Hepatocyte (in vitro differentiated cells): ENCODE data around the gene BOK. TPM values are rescaled to one million over a fixed set of nuclear protein-coding genes. Genes with fewer than 3 reads are reported as not detected.

Source experiments
- DNase-seq: peaks from one replicate; pipeline ENCODE4 v3.0.0-alpha.2; 2016; ENCODE audit warnings: low spot score
- H2AFZ ChIP-seq: fragments of 200-600 bp; sonication (generic); 2 replicates; pipeline ENCODE4 v1.6.0; 2016; ENCODE audit warnings: antibody characterized with exemption, mild to moderate bottlenecking
- H3K27ac ChIP-seq: fragments of 200-600 bp; sonication (generic); 2 replicates; pipeline ENCODE4 v1.5.1; 2016; ENCODE audit warnings: mild to moderate bottlenecking
- H3K27me3 ChIP-seq: fragments of 200-600 bp; sonication (generic); 2 replicates; pipeline ENCODE4 v1.6.1; 2016
- H3K36me3 ChIP-seq: fragments of 200-600 bp; sonication (generic); replicated peaks from 2 replicates; pipeline ENCODE4 v1.5.1; 2016; ENCODE audit warnings: low read depth; ENCODE audit not compliant: insufficient read depth
- H3K4me1 ChIP-seq: fragments of 200-600 bp; sonication (generic); 2 replicates; pipeline ENCODE4 v1.5.1; 2016; ENCODE audit warnings: mild to moderate bottlenecking, moderate library complexity; ENCODE audit not compliant: insufficient read depth
- H3K4me2 ChIP-seq: fragments of 200-600 bp; sonication (generic); 2 replicates; pipeline ENCODE4 v1.6.0; 2016
- H3K4me3 ChIP-seq: fragments of 200-600 bp; sonication (generic); 2 replicates; pipeline ENCODE4 v1.5.1; 2016; ENCODE audit warnings: mild to moderate bottlenecking
- H3K79me2 ChIP-seq: fragments of 200-600 bp; sonication (generic); 2 replicates; pipeline ENCODE4 v1.6.0; 2017; ENCODE audit warnings: mild to moderate bottlenecking
- H3K9me2 ChIP-seq: fragments of 200-600 bp; sonication (generic); replicated peaks from 2 replicates; pipeline ENCODE4 v1.6.0; 2017; ENCODE audit warnings: mild to moderate bottlenecking; ENCODE audit not compliant: insufficient read depth
- H3K9me3 ChIP-seq: fragments of 200-600 bp; sonication (generic); 2 replicates; pipeline ENCODE4 v1.5.1; 2016; ENCODE audit warnings: low read depth, mild to moderate bottlenecking
- H4K20me1 ChIP-seq: fragments of 200-600 bp; sonication (generic); 2 replicates; pipeline ENCODE4 v1.6.0; 2016; ENCODE audit warnings: mild to moderate bottlenecking; ENCODE audit not compliant: insufficient read depth, poor library complexity, severe bottlenecking
- CTCF ChIP-seq: fragments of 200-600 bp; sonication (generic); IDR thresholded peaks from 2 replicates; pipeline ENCODE4 v1.5.1; 2016; ENCODE audit warnings: antibody characterized with exemption, mild to moderate bottlenecking; ENCODE audit not compliant: poor library complexity
- EZH2 ChIP-seq: fragments of 200-600 bp; sonication (generic); IDR thresholded peaks from 2 replicates; pipeline ENCODE4 v1.6.1; 2016; ENCODE audit warnings: antibody characterized with exemption, mild to moderate bottlenecking, borderline replicate concordance
- EZH2phosphoT487 ChIP-seq: fragments of 200-600 bp; sonication (generic); IDR thresholded peaks from one replicate; pipeline ENCODE4 v1.6.1; 2018; ENCODE audit warnings: antibody characterized with exemption, mild to moderate bottlenecking, low read depth, moderate library complexity; ENCODE audit not compliant: unreplicated experiment, severe bottlenecking
- WGBS: methylation state at CpG from one replicate; pipeline ENCODE4 v1.1.6; 2016; ENCODE audit warnings: low lambda C conversion rate; ENCODE audit errors: missing lambda C conversion rate; 5-methylcytosine and 5-hydroxymethylcytosine counted together
- polyA plus RNA-seq: library from polyadenylated mRNA; unstranded; fragments of >200 nt; fragmentation: Nextera tagmentation; extraction: Ambion mirVana; gene quantifications from 2 replicates; pipeline ENCODE4 v1.2.1, GENCODE V29; 2016
- total RNA-seq: library from RNA; depleted of rRNA; stranded (reverse); fragments of >200 nt; gene quantifications from 2 replicates; pipeline ENCODE4 v1.2.3, GENCODE V29; 2014

Gene BOK
- total and polyA plus RNA-seq, 2 experiments from 2014 or later = 24.2 to 26.5 TPM

- H3K9me2 ChIP-seq = no peaks in the 10 kb centered on the region
- H3K9me3 ChIP-seq = peaks cover 12% of the 10 kb centered on the region
- H3K27me3 ChIP-seq = no peaks in the 10 kb centered on the region
- no peaks in the 10 kb centered on the region for H4K20me1 ChIP-seq
- no peak overlapping the region for H3K4me2 ChIP-seq
- H3K4me3 ChIP-seq = no peak overlapping the region
- DNase-seq = no peak
- no peaks in the 10 kb centered on the region for H3K4me1 ChIP-seq
- WGBS = 90% methylated on average over 18 of the region's 18 CpGs
- H3K36me3 ChIP-seq = peaks cover 3% of the 10 kb centered on the region
- H3K79me2 ChIP-seq = no peaks in the 10 kb centered on the region
- no peak overlapping the region for H3K27ac ChIP-seq
- no peak overlapping the region for H2AFZ ChIP-seq
- no peak for TF ChIP-seq EZH2
- no peak for TF ChIP-seq CTCF
- no peak for TF ChIP-seq EZH2phosphoT487
These were observed 33.7 kb downstream of the BOK start for GRCh38 chr2:241592126-241592845.

DNA sequence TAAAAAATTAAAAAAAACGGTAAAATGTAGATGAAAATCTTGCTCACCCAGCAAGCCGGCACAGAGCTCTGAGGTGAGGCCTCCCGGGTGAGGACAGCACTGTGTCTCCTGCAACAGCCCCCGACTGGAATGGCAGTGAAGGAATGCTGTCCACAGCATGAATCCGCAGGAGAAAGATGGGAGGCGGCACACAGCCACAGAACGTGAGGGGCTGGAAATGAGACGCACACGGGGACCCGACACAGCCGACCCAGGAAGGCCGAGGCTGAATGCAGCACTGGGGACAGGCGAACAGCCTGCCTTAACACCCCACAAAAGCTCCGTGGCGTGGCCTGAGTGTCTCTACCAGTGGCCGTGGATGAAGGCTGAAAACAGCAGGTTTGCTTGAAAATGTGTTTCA, 34.7 kb downstream of the BOK start:
- Histone ChIP-seq H4K20me1 (no peaks in the 10 kb centered on the region), H3K36me3 (peaks cover under 1% of the 10 kb centered on the region), H3K4me2 (no peak overlapping the region), H3K27me3 (no peaks in the 10 kb centered on the region), H3K9me2 (no peaks in the 10 kb centered on the region), H3K27ac (no peak overlapping the region), H2AFZ (no peak overlapping the region), H3K4me1 (no peaks in the 10 kb centered on the region), H3K79me2 (no peaks in the 10 kb centered on the region), H3K4me3 (no peak overlapping the region), H3K9me3 (peaks cover 3% of the 10 kb centered on the region)
- TF ChIP-seq EZH2phosphoT487 = no peak
- no peak for DNase-seq
- WGBS = 95% methylated on average over 16 of the region's 16 CpGs

DNA sequence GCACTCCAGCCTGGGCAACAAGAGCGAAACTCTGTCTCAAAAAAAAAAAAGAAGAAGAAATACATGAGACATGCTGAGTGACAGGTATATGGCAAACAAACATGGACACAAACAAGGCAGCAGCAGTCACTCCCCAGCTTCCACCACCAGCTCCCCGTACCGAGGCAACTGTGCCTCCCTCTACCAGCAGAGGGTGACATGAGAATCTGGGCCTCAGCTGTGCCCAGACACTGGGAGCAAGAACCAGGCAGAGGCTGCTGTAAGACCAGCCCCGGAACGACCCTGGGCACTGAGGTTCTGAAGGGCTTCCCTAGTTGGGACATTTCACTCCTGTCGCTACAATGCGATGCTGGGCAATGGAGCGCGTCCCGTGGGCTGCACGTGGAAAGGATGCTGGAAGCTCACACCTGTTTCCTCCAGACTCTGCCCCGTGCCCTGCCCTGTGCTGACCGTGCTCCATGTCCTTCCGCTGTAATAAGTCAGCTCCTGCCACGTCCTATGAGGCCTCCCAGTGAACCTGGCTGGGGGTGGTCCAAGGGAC, 37.1 kb downstream of the BOK start:
- H3K4me2 ChIP-seq = no peak overlapping the region
- H3K27ac ChIP-seq = no peak overlapping the region
- no peaks in the 10 kb centered on the region for H3K9me2 ChIP-seq
- no peaks in the 10 kb centered on the region for H3K79me2 ChIP-seq
- H3K9me3 ChIP-seq = no peaks in the 10 kb centered on the region
- H3K36me3 ChIP-seq = no peaks in the 10 kb centered on the region
- WGBS = 82% methylated on average over 15 of the region's 15 CpGs
- H2AFZ ChIP-seq = no peak overlapping the region
- TF ChIP-seq EZH2 (no peak), EZH2phosphoT487 (no peak), CTCF (peak; percentile 32)
- H3K4me1 ChIP-seq = no peaks in the 10 kb centered on the region
- no peaks in the 10 kb centered on the region for H4K20me1 ChIP-seq
- H3K27me3 ChIP-seq = no peaks in the 10 kb centered on the region
- DNase-seq = peak; percentile 47
- H3K4me3 ChIP-seq = no peak overlapping the region

- Histone ChIP-seq H2AFZ (no peak overlapping the region), H3K4me1 (no peaks in the 10 kb centered on the region), H3K79me2 (no peaks in the 10 kb centered on the region), H3K9me2 (no peaks in the 10 kb centered on the region), H3K4me3 (no peak overlapping the region), H4K20me1 (no peaks in the 10 kb centered on the region), H3K36me3 (no peaks in the 10 kb centered on the region), H3K4me2 (no peak overlapping the region), H3K27ac (no peak overlapping the region), H3K27me3 (no peaks in the 10 kb centered on the region), H3K9me3 (no peaks in the 10 kb centered on the region)
- TF ChIP-seq EZH2phosphoT487 = no peak
- no peak for TF ChIP-seq EZH2
- TF ChIP-seq CTCF = no peak
- DNase-seq = no peak
- WGBS = 94% methylated on average over 6 of the region's 6 CpGs
These were observed 39.0 kb downstream of the BOK start for GRCh38 chr2:241597561-241597960.
